Measurements from ENCODE around the gene NCK2.

Gene NCK2

DNA sequence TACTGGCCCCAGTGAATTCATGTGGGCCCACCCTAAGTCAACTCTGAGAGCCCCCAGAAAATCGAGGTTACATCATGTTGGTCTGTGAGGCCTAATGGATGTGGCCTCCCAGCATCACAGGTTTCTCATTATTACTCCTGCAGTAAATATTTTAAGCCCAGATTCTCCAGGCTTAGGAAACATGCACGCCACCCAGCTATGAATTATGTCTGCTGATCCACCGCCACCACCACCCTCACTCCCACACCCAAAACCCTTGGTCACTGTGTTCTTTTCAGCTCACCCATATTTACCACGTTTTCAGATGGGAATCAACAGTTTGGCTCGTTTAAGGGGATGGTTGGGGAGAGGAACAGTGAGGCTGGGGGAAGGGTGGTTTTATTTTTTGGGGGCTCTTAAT lies 128.6 kb downstream of the NCK2 start:
- no peak for DNase-seq (ENCODE audit: low spot score)

- no peak for DNase-seq (ENCODE audit: low spot score)
These were observed 129.0 kb downstream of the NCK2 start for GRCh38 chr2:105873721-105874120.

GRCh38 chr2:105874466-105874865 lies 129.8 kb downstream of the NCK2 start:
- DNase-seq (ENCODE audit: low spot score), result no peak

- DNase-seq (ENCODE audit: low spot score), result no peak
These were observed 130.5 kb downstream of the NCK2 start for GRCh38 chr2:105875241-105875640.

DNA sequence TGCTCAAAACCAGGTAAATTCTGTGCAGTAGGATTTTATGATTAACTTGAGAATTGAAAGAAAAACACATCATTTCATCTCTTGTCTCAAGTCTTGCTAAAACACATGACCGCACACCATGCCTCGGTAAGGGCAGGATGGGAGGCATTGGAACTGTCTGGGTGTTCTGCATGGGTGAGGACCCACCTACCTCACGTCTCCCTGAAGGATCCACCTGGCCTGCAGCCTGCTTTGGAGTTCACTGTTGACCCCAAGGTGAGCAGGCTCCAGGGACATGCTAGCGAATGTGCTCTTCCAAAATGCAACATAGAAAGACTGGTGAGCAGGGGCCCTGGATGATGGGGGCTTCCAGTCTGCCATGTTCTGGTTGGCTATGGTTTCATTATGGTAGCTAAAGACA lies 131.5 kb downstream of the NCK2 start:
- no peak for DNase-seq (ENCODE audit: low spot score)

DNA sequence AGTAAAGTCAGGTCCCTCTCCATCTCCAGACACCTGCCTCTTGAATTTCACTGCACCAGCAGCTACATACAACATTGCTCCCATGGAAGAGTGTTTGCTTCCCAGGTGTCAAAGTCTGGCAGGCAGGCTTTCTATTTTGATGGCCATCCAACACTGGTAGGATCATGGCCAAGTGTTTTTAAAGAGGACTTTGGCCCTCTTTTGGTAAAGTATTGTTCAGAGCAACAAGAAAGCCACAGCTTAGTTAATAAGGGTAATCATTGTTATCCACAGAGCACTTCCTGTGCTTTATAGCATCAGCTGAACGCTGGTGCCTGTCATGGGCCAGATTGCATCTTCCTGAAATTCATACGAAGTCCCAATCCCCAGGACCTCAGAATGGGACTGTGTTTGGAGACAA lies 133.2 kb downstream of the NCK2 start:
- DNase-seq (ENCODE audit: low spot score), result no peak

GRCh38 chr2:105879106-105879802 lies 134.5 kb downstream of the NCK2 start:
- DNase-seq (ENCODE audit: low spot score), result no peak

GRCh38 chr2:105879803-105880300 lies 135.1 kb downstream of the NCK2 start:
- DNase-seq (ENCODE audit: low spot score), result no peak

DNA sequence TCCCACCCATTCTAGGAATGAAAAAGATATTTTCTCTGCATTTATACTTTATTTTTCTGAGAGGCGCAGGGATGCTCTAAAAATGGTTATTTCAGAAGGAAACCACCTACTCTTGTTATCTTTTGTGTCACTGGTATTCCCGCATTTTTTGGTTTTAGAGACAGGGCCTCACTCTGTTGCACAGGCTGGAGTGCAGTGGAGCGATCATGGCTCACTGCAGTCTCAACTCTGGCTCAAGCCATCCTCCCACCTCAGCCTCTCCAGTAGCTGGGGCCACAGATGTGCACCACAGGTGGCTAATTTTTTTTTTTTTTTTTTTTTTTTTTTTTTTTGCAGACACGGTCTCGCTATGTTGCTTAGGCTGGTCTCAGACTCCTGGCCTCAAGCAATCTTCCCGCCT lies 135.9 kb downstream of the NCK2 start:
- no peak for DNase-seq (ENCODE audit: low spot score)

GRCh38 chr2:105881286-105882136 lies 136.8 kb downstream of the NCK2 start:
- DNase-seq (ENCODE audit: low spot score), result no peak

DNA sequence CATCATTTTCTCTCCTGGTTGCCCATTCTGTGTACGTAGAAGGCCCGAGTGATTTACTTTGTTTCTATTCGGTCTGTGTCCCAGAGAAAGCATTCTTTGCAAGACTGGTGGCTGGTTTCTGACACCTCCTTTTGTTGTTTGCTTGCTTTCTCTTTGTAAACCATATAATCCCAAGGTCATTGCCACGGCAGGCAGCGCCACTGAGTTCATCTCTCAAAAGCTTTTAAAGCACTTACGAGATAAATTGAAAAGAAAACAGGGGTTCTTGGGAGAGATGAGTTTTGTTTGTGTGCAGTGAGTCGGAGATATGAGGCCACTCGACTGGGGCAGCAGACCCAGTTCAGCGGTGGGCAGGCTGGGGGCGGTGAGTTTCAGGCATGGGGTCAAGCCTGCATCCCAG lies 137.6 kb downstream of the NCK2 start:
- no peak for DNase-seq (ENCODE audit: low spot score)

DNA sequence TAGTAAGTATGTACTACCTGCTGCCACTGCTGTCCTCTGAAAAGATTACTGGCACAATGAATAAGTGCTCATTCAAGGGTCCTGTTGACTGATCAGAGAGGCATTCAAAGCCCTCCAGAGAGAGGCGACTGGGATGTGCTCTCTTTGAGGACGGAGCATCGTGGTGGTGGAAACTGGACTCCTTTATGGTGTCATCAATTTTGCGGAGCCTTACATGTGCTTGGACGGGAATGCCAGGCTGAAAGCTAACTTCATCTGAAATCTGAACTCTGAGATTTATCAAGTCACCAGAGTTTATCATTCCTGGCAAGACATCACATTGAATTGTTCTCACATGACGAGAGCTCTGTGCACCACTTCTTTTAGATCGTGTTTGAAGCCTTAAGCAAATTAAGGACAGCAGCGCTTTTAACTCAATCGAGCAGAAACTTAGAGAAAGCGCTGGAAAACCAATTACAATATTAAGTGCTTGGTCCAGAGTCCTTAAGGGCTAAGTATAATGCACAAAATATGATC lies 138.3 kb downstream of the NCK2 start:
- no peak for DNase-seq (ENCODE audit: low spot score)

- DNase-seq (ENCODE audit: low spot score), result no peak
These were observed 139.4 kb downstream of the NCK2 start for GRCh38 chr2:105883911-105884694.

DNA sequence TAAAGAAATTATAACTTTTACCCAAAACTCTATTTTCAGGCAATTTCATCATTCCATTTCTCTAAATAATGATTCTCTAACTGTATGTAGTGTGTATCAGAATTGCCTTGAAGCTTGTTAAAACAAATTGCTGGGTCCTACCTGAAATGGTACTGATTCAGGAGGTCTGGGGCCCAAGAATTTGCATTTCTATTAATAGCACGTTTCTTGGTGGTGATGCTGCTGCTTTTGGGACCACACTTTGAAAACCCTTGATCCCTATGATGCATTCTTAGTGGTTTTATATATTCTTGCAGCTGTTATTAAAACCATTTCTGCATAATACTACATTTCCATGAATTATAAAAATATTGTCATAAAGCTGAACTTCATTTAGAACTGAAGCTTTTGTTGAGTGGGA lies 140.7 kb downstream of the NCK2 start:
- DNase-seq (ENCODE audit: low spot score), result no peak

- no peak for DNase-seq (ENCODE audit: low spot score)
These were observed 141.3 kb downstream of the NCK2 start for GRCh38 chr2:105886029-105886454.

DNA sequence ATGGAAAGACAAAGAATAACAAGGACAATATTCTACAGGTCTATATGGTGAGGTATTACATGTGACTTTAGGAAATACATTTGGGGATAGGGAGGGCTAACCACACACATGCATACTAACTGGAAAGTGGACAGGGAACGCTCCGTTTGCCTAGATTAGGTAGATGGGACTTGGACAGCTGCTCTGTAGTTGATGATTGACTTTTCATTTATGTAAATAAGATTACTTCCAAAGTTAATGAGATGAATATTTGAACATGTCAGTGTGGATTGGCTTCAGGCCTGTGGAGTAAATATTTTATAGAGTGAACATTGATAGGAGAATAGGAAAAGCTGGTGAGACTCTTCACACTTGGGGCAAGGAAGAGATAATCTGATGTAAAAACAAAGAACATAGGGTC lies 142.0 kb downstream of the NCK2 start:
- no peak for DNase-seq (ENCODE audit: low spot score)

DNA sequence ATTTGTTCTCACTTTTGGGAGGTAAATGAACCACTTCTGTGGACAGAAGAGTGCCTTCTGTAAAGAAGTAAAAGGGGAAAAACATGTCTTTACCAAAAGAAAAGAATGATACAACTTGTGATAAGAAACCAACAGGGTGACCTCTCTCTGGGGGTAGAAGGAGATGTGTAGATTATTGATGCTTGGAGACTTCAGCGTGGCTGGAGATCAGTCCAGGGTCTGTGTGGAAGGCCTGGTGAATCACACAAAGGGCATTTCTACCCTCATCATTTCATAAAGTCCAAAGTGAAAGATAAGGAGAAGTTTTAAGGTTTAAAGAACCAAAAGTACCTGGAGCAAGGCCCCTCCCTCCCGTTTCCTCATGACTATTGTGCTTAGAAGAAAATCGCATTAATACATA lies 142.5 kb downstream of the NCK2 start:
- no peak for DNase-seq (ENCODE audit: low spot score)

DNA sequence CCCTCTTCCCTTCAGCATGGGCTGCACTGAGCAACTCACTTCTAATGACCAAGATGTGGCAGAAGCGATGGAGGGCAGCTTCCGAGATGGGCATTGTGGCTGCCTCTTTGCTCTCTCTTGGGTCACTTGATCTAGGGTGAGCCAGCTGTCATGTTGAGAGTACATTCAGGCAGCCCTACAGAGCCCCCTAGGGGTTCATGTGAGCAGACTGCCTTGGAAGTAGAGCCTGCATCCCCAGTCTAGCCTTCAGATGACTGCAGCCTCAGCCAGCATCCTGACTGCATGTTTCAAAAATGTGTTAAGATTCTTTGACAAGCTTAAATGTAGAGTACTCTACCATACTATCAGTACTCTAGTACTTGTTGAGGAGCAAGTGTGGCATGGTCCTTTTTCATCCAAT lies 143.9 kb downstream of the NCK2 start:
- no peak for DNase-seq (ENCODE audit: low spot score)

DNA sequence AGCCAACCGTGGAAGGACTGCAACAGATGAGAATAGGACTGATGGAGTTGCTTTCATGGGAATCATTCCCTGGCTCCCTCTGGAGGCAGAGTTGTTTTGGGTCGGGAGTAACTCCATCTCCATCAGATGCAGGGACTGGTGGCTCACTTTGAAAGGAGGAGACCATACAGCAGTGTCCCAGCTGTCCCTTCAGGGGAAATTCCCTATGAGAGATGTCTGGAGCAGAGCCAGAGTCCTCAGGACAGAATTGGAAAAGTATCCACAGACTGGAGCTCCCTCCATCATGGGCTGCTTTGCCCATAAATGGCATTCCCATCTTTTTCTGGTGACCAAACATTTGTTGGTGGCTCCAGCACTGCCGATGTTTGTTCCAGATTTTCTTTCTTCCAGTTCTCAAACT lies 144.3 kb downstream of the NCK2 start:
- no peak for DNase-seq (ENCODE audit: low spot score)

DNA sequence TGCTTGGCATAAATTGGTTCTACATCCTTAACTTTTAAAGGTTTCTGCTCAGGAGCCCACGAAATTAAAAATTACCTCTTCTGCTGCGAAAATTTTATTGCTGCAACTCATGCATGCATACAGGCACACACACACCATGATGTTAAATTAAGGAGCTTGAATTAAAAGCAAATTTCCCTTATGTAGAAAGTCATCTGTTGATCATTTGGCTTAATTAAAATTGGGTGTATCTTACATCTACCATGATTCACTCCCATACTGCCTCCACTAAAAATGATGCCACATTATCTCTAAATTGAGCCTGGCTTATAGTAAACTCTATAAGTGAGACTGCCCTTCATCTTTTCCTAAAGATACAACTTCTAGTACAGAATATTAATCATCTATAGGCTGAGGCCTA lies 145.4 kb downstream of the NCK2 start:
- DNase-seq (ENCODE audit: low spot score), result no peak

DNA sequence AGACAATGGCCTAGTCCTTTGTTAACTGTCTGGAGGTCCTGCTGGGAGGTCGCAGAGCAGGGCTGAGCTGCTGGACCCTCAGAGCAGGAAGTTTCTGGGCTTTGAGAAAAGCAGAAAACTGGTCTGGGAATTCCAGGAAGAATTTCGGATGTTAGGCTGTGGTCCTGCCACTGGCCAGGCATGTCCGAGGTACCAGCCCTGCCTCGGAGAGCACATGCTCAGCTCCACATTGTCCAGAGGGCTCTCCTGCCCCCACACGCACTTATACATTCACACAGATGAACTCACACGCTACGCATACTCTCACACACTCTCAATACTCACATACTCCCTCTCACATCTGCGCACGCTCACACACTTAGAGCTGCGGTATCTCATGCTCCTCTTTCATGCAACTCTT lies 146.1 kb downstream of the NCK2 start:
- DNase-seq (ENCODE audit: low spot score), result peak; percentile 46

Measured in Ammon's horn (tissue), 1 donor.